Mesenchymal stem cell (in vitro differentiated cells and primary cell): Measurements from ENCODE around the gene VWA1.

Experiments used
- DNase-seq: peaks from one replicate; pipeline ENCODE4 v3.0.0-alpha.2; 2013
- H2AFZ ChIP-seq: one replicate; pipeline ENCODE4 v1.6.1; 2013; ENCODE audit warnings: low read depth, mild to moderate bottlenecking, control low read depth, inconsistent platforms, low read length, moderate library complexity
- H2AK5ac ChIP-seq: 2 replicates; pipeline ENCODE4 v1.6.1; 2013; ENCODE audit warnings: low read length, moderate library complexity, mild to moderate bottlenecking, inconsistent platforms; ENCODE audit not compliant: severe bottlenecking
- H2BK120ac ChIP-seq: one replicate; pipeline ENCODE4 v1.6.1; 2013; ENCODE audit warnings: low read depth, mild to moderate bottlenecking, inconsistent platforms, low read length, moderate library complexity
- H2BK12ac ChIP-seq, 2 experiments: one replicate each; pipeline ENCODE4 v1.6.1; 2013; ENCODE audit warnings: inconsistent platforms in 2 of 2, low read length in 2 of 2, mild to moderate bottlenecking in 2 of 2, moderate library complexity in 2 of 2, control low read depth in 1 of 2
- H2BK15ac ChIP-seq: one replicate; pipeline ENCODE4 v1.6.1; 2013; ENCODE audit warnings: mild to moderate bottlenecking, low read depth, inconsistent platforms; ENCODE audit not compliant: poor library complexity, severe bottlenecking
- H2BK5ac ChIP-seq: 2 replicates; pipeline ENCODE4 v1.6.1; 2013; ENCODE audit warnings: low read depth, mild to moderate bottlenecking, low read length, control low read depth, inconsistent platforms; ENCODE audit not compliant: poor library complexity, severe bottlenecking
- H3K14ac ChIP-seq, 2 experiments: one replicate each; pipeline ENCODE4 v1.6.1; 2013; ENCODE audit warnings: inconsistent platforms in 2 of 2, low read length in 2 of 2, control low read depth in 1 of 2, mild to moderate bottlenecking in 1 of 2, moderate library complexity in 1 of 2
- H3K18ac ChIP-seq, 2 experiments: one replicate each; pipeline ENCODE4 v1.6.1; 2013; ENCODE audit warnings: inconsistent platforms in 2 of 2, low read length in 2 of 2, control low read depth in 1 of 2, low read depth in 1 of 2, mild to moderate bottlenecking in 1 of 2
- H3K23ac ChIP-seq, 2 experiments: one replicate each; pipeline ENCODE4 v1.6.1; 2013; ENCODE audit warnings: inconsistent platforms in 2 of 2, low read length in 2 of 2, mild to moderate bottlenecking in 2 of 2, moderate library complexity in 2 of 2, control low read depth in 1 of 2
- H3K27ac ChIP-seq: 2 replicates; pipeline ENCODE4 v1.5.1; 2013; ENCODE audit warnings: mild to moderate bottlenecking, moderate library complexity, low read length, control low read depth, inconsistent platforms; ENCODE audit not compliant: poor library complexity, severe bottlenecking
- H3K27me3 ChIP-seq, 2 experiments: 2 replicates each; pipeline versions ENCODE4 v1.6.1 to v1.7.0; 2013; ENCODE audit warnings: low read length in 2 of 2, mild to moderate bottlenecking in 2 of 2, moderate library complexity in 2 of 2, control low read depth in 1 of 2, inconsistent platforms in 1 of 2; ENCODE audit not compliant: control insufficient read depth in 1 of 2, insufficient read depth in 1 of 2
- H3K36me3 ChIP-seq, 2 experiments: 2 replicates each; pipeline versions ENCODE4 v1.6.1 to v1.7.0; 2013; ENCODE audit warnings: low read length in 2 of 2, control low read depth in 1 of 2, inconsistent platforms in 1 of 2, low read depth in 1 of 2, mild to moderate bottlenecking in 1 of 2; ENCODE audit not compliant: insufficient read depth in 2 of 2, control insufficient read depth in 1 of 2
- H3K4ac ChIP-seq, 2 experiments: one replicate each; pipeline ENCODE4 v1.6.1; 2013; ENCODE audit warnings: inconsistent platforms in 2 of 2, low read length in 2 of 2, mild to moderate bottlenecking in 2 of 2, moderate library complexity in 2 of 2, control low read depth in 1 of 2, low read depth in 1 of 2
- H3K4me1 ChIP-seq: 2 replicates; pipeline ENCODE4 v1.6.1; 2013; ENCODE audit warnings: low read depth, low read length, control low read depth; ENCODE audit not compliant: control insufficient read depth, insufficient read depth
- H3K4me2 ChIP-seq: 2 replicates; pipeline ENCODE4 v1.6.1; 2013; ENCODE audit warnings: low read length, mild to moderate bottlenecking, inconsistent platforms; ENCODE audit not compliant: poor library complexity, severe bottlenecking
- H3K4me3 ChIP-seq, 2 experiments: 2 replicates each; pipeline versions ENCODE4 v1.5.1 to v1.7.0; 2013; ENCODE audit warnings: low read length in 2 of 2, mild to moderate bottlenecking in 2 of 2, control low read depth in 1 of 2, low read depth in 1 of 2; ENCODE audit not compliant: insufficient read depth in 1 of 2
- H3K79me1 ChIP-seq: replicated peaks from 2 replicates; pipeline ENCODE4 v1.6.1; 2013; ENCODE audit warnings: mild to moderate bottlenecking, control low read depth, low read length, inconsistent platforms; ENCODE audit not compliant: poor library complexity, severe bottlenecking
- H3K9ac ChIP-seq: 2 replicates; pipeline ENCODE4 v1.7.0; 2013; ENCODE audit warnings: mild to moderate bottlenecking, low read length, moderate library complexity
- H3K9me3 ChIP-seq: 2 replicates; pipeline ENCODE4 v1.7.0; 2013; ENCODE audit warnings: mild to moderate bottlenecking, low read length; ENCODE audit not compliant: control insufficient read depth
- H4K8ac ChIP-seq: one replicate; pipeline ENCODE4 v1.6.1; 2013; ENCODE audit warnings: inconsistent platforms, mild to moderate bottlenecking, low read length, moderate library complexity
- H4K91ac ChIP-seq: one replicate; pipeline ENCODE4 v1.6.1; 2013; ENCODE audit warnings: mild to moderate bottlenecking, low read length, inconsistent platforms
- WGBS: methylation state at CpG from one replicate; pipeline ENCODE4 v1.1.7; 2013; ENCODE audit warnings: mixed read lengths; 5-methylcytosine and 5-hydroxymethylcytosine counted together

Gene VWA1

GRCh38 chr1:1400576-1401456 is 34.7 kb upstream of the VWA1 start:
- H3K9me3 ChIP-seq, result no peaks in the 10 kb centered on the region
- H3K9ac ChIP-seq, result peak overlapping the region; percentile 98
- H3K27ac ChIP-seq, result peak overlapping the region; percentile 8
- H2BK5ac ChIP-seq, result no peak overlapping the region
- peaks cover 63 to 66% of the 10 kb centered on the region in 2 experiments for H3K36me3 ChIP-seq
- H2AFZ ChIP-seq, result no peak overlapping the region
- WGBS, result 91% methylated on average over 22 of the region's 22 CpGs
- no peak overlapping the region for H2BK120ac ChIP-seq
- peak; percentile 33 for DNase-seq
- peak overlapping the region; percentile 28 for H4K91ac ChIP-seq
- peak overlapping the region; percentile 91 for H3K4me2 ChIP-seq
- H2BK15ac ChIP-seq, result no peak overlapping the region
- no peaks in the 10 kb centered on the region for H3K27me3 ChIP-seq
- peak overlapping the region; percentile 95 to 99 for H3K4me3 ChIP-seq
- H2AK5ac ChIP-seq, result peak overlapping the region; percentile 29
- H3K23ac ChIP-seq, result no peak overlapping the region
- peak overlapping the region in 1 of 2 experiments; percentile 83 for H3K4ac ChIP-seq
- peaks cover 38% of the 10 kb centered on the region for H3K4me1 ChIP-seq
- no peak overlapping the region for H3K18ac ChIP-seq
- peaks cover 6% of the 10 kb centered on the region for H3K79me1 ChIP-seq
- peak overlapping the region; percentile 4 for H4K8ac ChIP-seq
- peak overlapping the region in 1 of 2 experiments; percentile 98 for H3K14ac ChIP-seq
- no peak overlapping the region for H2BK12ac ChIP-seq

GRCh38 chr1:1401457-1402010 is 34.0 kb upstream of the VWA1 start:
- no peak overlapping the region for H2BK120ac ChIP-seq
- H3K18ac ChIP-seq, result no peak overlapping the region
- H3K4ac ChIP-seq, result no peak overlapping the region
- H2BK5ac ChIP-seq, result no peak overlapping the region
- H2BK12ac ChIP-seq, result no peak overlapping the region
- DNase-seq, result no peak
- H4K91ac ChIP-seq, result no peak overlapping the region
- no peak overlapping the region for H2AK5ac ChIP-seq
- WGBS, result 97% methylated on average over 7 of the region's 7 CpGs
- H3K23ac ChIP-seq, result no peak overlapping the region
- H2BK15ac ChIP-seq, result no peak overlapping the region
- peaks cover 44% of the 10 kb centered on the region for H3K4me1 ChIP-seq
- H3K9me3 ChIP-seq, result no peaks in the 10 kb centered on the region
- H3K79me1 ChIP-seq, result peaks cover 6% of the 10 kb centered on the region
- H3K27ac ChIP-seq, result no peak overlapping the region
- no peak overlapping the region for H3K4me3 ChIP-seq
- H2AFZ ChIP-seq, result no peak overlapping the region
- no peak overlapping the region for H3K4me2 ChIP-seq
- no peak overlapping the region for H4K8ac ChIP-seq
- peak overlapping the region; percentile 98 for H3K9ac ChIP-seq
- no peaks in the 10 kb centered on the region for H3K27me3 ChIP-seq
- H3K14ac ChIP-seq, result no peak overlapping the region
- peaks cover 62 to 67% of the 10 kb centered on the region in 2 experiments for H3K36me3 ChIP-seq

- no peak overlapping the region for H2AFZ ChIP-seq
- peak overlapping the region; percentile 10 for H3K27ac ChIP-seq
- peaks cover 42% of the 10 kb centered on the region for H3K4me1 ChIP-seq
- no peak overlapping the region for H3K18ac ChIP-seq
- peaks cover 57 to 62% of the 10 kb centered on the region in 2 experiments for H3K36me3 ChIP-seq
- no peak overlapping the region for H3K23ac ChIP-seq
- H3K9ac ChIP-seq, result peak overlapping the region; percentile 27
- no peaks in the 10 kb centered on the region for H3K27me3 ChIP-seq
- no peaks in the 10 kb centered on the region for H3K9me3 ChIP-seq
- no peak overlapping the region for H2BK5ac ChIP-seq
- H3K4me2 ChIP-seq, result no peak overlapping the region
- H4K91ac ChIP-seq, result no peak overlapping the region
- no peak overlapping the region for H3K4me3 ChIP-seq
- no peak overlapping the region for H2AK5ac ChIP-seq
- H4K8ac ChIP-seq, result no peak overlapping the region
- peaks cover 6% of the 10 kb centered on the region for H3K79me1 ChIP-seq
- H2BK120ac ChIP-seq, result no peak overlapping the region
- H3K4ac ChIP-seq, result no peak overlapping the region
- 89% methylated on average over 18 of the region's 20 CpGs for WGBS
- no peak overlapping the region for H2BK15ac ChIP-seq
- H3K14ac ChIP-seq, result no peak overlapping the region
- H2BK12ac ChIP-seq, result no peak overlapping the region
- DNase-seq, result peak; percentile 65
These were observed 33.2 kb upstream of the VWA1 start for GRCh38 chr1:1402072-1402900.
